Progenitor cell of endocrine pancreas (in vitro differentiated cells): ENCODE results near the gene ALDH3A2. TPM values are rescaled to one million over a fixed set of nuclear protein-coding genes. Genes with fewer than 3 reads are reported as not detected.
"Not testable (repeated sequence)": the region's sequence is repeated elsewhere in the genome, so short reads cannot be mapped to it uniquely, and the experiment has no call there.

Source experiments
- DNase-seq: peaks from one replicate; pipeline ENCODE4 v3.0.0; 2021; ENCODE audit warnings: low spot score; ENCODE audit not compliant: unreplicated experiment
- H3K27ac Mint-ChIP-seq: 2 replicates; pipeline ENCODE4 v1.8.0; 2021; ENCODE audit warnings: mild to moderate bottlenecking, moderate library complexity, mixed read lengths
- H3K27me3 Mint-ChIP-seq: 2 replicates; pipeline ENCODE4 v1.8.0; 2021; ENCODE audit warnings: mixed read lengths
- H3K36me3 Mint-ChIP-seq: 2 replicates; pipeline ENCODE4 v1.8.0; 2022; ENCODE audit warnings: mixed read lengths; ENCODE audit not compliant: insufficient read depth
- H3K4me1 Mint-ChIP-seq: 2 replicates; pipeline ENCODE4 v1.8.0; 2021; ENCODE audit warnings: low read depth, mixed read lengths
- H3K4me3 Mint-ChIP-seq: 2 replicates; pipeline ENCODE4 v1.8.0; 2021; ENCODE audit warnings: low read depth, mild to moderate bottlenecking, moderate library complexity, mixed read lengths
- H3K9me3 Mint-ChIP-seq: 2 replicates; pipeline ENCODE4 v1.8.0; 2021; ENCODE audit warnings: low read depth, mixed read lengths
- CTCF ChIP-seq: fragments of 200-600 bp; sonication (generic); IDR thresholded peaks from one replicate; pipeline ENCODE4 v1.5.0; 2021; ENCODE audit warnings: antibody characterized with exemption, mild to moderate bottlenecking; ENCODE audit not compliant: unreplicated experiment
- total RNA-seq: library from RNA; stranded (reverse); gene quantifications from 2 replicates; pipeline ENCODE4 v1.2.1, GENCODE V29; 2021

Gene ALDH3A2
- total RNA-seq, 1 donor from 2014 or later = 127 TPM

- TF ChIP-seq CTCF = no peak
- H3K36me3 Mint-ChIP-seq = peaks cover 30% of the 10 kb centered on the region
- no peak for DNase-seq
- H3K27me3 Mint-ChIP-seq = no peaks in the 10 kb centered on the region
- H3K9me3 Mint-ChIP-seq = no peaks in the 10 kb centered on the region
- no peak overlapping the region for H3K27ac Mint-ChIP-seq
- peaks cover 13% of the 10 kb centered on the region for H3K4me1 Mint-ChIP-seq
- H3K4me3 Mint-ChIP-seq = no peak overlapping the region
These were observed 14.5 kb downstream of the ALDH3A2 start for GRCh38 chr17:19663097-19663496.

GRCh38 chr17:19664136-19664820, 15.7 kb downstream of the ALDH3A2 start:
- no peak overlapping the region for H3K27ac Mint-ChIP-seq
- peaks cover 28% of the 10 kb centered on the region for H3K36me3 Mint-ChIP-seq

GRCh38 chr17:19664821-19665181, 16.2 kb downstream of the ALDH3A2 start:
- Mint-ChIP-seq H3K4me1 (peaks cover 11% of the 10 kb centered on the region), H3K9me3 (no peaks in the 10 kb centered on the region), H3K27ac (no peak overlapping the region), H3K36me3 (peaks cover 31% of the 10 kb centered on the region), H3K4me3 (no peak overlapping the region), H3K27me3 (no peaks in the 10 kb centered on the region)
- no peak for TF ChIP-seq CTCF
- no peak for DNase-seq

More at GRCh38 chr17:19664136-19664820, 15.7 kb downstream of the ALDH3A2 start:
- TF ChIP-seq CTCF = no peak
- Mint-ChIP-seq H3K4me3 (no peak overlapping the region), H3K27me3 (no peaks in the 10 kb centered on the region), H3K4me1 (peaks cover 13% of the 10 kb centered on the region), H3K9me3 (no peaks in the 10 kb centered on the region)
- no peak for DNase-seq

GRCh38 chr17:19669680-19670079, 21.1 kb downstream of the ALDH3A2 start:
- not testable (repeated sequence) for DNase-seq, H3K9me3 Mint-ChIP-seq, H3K4me3 Mint-ChIP-seq, H3K27ac Mint-ChIP-seq, H3K4me1 Mint-ChIP-seq, H3K27me3 Mint-ChIP-seq
- H3K36me3 Mint-ChIP-seq = peaks cover 30% of the 10 kb centered on the region

- H3K36me3 Mint-ChIP-seq = peaks cover 34% of the 10 kb centered on the region
- DNase-seq = no peak
- H3K4me3 Mint-ChIP-seq = no peak overlapping the region
- peaks cover 9% of the 10 kb centered on the region for H3K4me1 Mint-ChIP-seq
- H3K9me3 Mint-ChIP-seq = peaks cover 2% of the 10 kb centered on the region
- H3K27ac Mint-ChIP-seq = no peak overlapping the region
- H3K27me3 Mint-ChIP-seq = no peaks in the 10 kb centered on the region
- no peak for TF ChIP-seq CTCF
These were observed 22.4 kb downstream of the ALDH3A2 start for GRCh38 chr17:19670908-19671307.

- Mint-ChIP-seq H3K36me3 (peaks cover 36% of the 10 kb centered on the region), H3K27me3 (no peaks in the 10 kb centered on the region), H3K4me1 (peaks cover 9% of the 10 kb centered on the region), H3K9me3 (peaks cover 4% of the 10 kb centered on the region), H3K4me3 (no peak overlapping the region), H3K27ac (no peak overlapping the region)
- no peak for TF ChIP-seq CTCF
- no peak for DNase-seq
These were observed 22.9 kb downstream of the ALDH3A2 start for GRCh38 chr17:19671433-19671832.
